HepG2 (cell line): ENCODE data around the gene ACADVL. TPM values are rescaled to one million over a fixed set of nuclear protein-coding genes. Genes with fewer than 3 reads are reported as not detected.

Experiments
- ATF4 ChIP-seq, 2 experiments: fragments of 450-650 bp in 1 of 2; sonication (generic) in 1 of 2; formaldehyde crosslinking; IDR thresholded peaks; 2 replicates each; pipeline versions ENCODE4 v1.5.0 to v1.8.0; 2020 to 2022; ENCODE audit warnings: mild to moderate bottlenecking in 1 of 2, missing genetic modification reagents in 1 of 2
- EP300 ChIP-seq, 3 experiments: sonication (generic) in 1 of 3; formaldehyde crosslinking in 1 of 3; IDR thresholded peaks; 2 replicates each; pipeline versions ENCODE4 v1.5.1 to v1.6.1; 2011 to 2020; ENCODE audit warnings: low read depth in 2 of 3, low read length in 2 of 3, borderline replicate concordance in 1 of 3, improper control_type of control experiment in 1 of 3, mild to moderate bottlenecking in 1 of 3, missing genetic modification reagents in 1 of 3, moderate library complexity in 1 of 3
- FOXO1 ChIP-seq: sonication (generic); formaldehyde crosslinking; IDR thresholded peaks from 2 replicates; pipeline ENCODE4 v1.4.0; 2020; ENCODE audit warnings: missing genetic modification reagents
- IKZF1 ChIP-seq: fragments of 450-650 bp; IDR thresholded peaks from 2 replicates; pipeline ENCODE4 v1.7.1; 2016
- NFE2 ChIP-seq: sonication (generic); formaldehyde crosslinking; IDR thresholded peaks from 2 replicates; pipeline ENCODE4 v1.4.0; 2020; ENCODE audit warnings: missing genetic modification reagents
- RAD21 ChIP-seq: fragments of 450-650 bp; formaldehyde crosslinking; IDR thresholded peaks from 2 replicates; pipeline ENCODE4 v1.5.0; 2020; ENCODE audit warnings: mild to moderate bottlenecking
- RNF219 ChIP-seq: sonication (generic); formaldehyde crosslinking; IDR thresholded peaks from 2 replicates; pipeline ENCODE4 v1.5.0; 2020; ENCODE audit warnings: mild to moderate bottlenecking, missing genetic modification reagents
- STAT6 ChIP-seq: sonication (generic); formaldehyde crosslinking; IDR thresholded peaks from 2 replicates; pipeline ENCODE4 v1.4.0; 2020; ENCODE audit warnings: missing genetic modification reagents, mild to moderate bottlenecking, borderline replicate concordance
- TEAD2 ChIP-seq: sonication (generic); formaldehyde crosslinking; IDR thresholded peaks from 2 replicates; pipeline ENCODE4 v1.9.0; 2021; ENCODE audit warnings: missing genetic modification reagents
- USF2 ChIP-seq, 2 experiments: sonication (generic) in 1 of 2; formaldehyde crosslinking in 1 of 2; IDR thresholded peaks; 2 replicates each; pipeline versions ENCODE4 v1.5.1 to v1.6.1; 2011 to 2020; ENCODE audit warnings: borderline replicate concordance in 1 of 2, low read depth in 1 of 2, low read length in 1 of 2, mild to moderate bottlenecking in 1 of 2, missing genetic modification reagents in 1 of 2, moderate library complexity in 1 of 2
- YY1 ChIP-seq: IDR thresholded peaks from 2 replicates; pipeline ENCODE4 v1.6.1; 2011; ENCODE audit warnings: low read length, low read depth, moderate library complexity, mild to moderate bottlenecking; ENCODE audit not compliant: insufficient read depth, insufficient replicate concordance
- ZFP1 ChIP-seq: IDR thresholded peaks from 2 replicates; pipeline ENCODE4 v1.6.1; 2016
- ZIK1 ChIP-seq: sonication (generic); formaldehyde crosslinking; IDR thresholded peaks from 2 replicates; pipeline ENCODE4 v1.5.0; 2020; ENCODE audit warnings: mild to moderate bottlenecking, low read depth, missing genetic modification reagents, borderline replicate concordance
- ZNF263 ChIP-seq: sonication (generic); formaldehyde crosslinking; IDR thresholded peaks from 2 replicates; pipeline ENCODE4 v1.4.0; 2020; ENCODE audit warnings: missing genetic modification reagents
- ZNF549 ChIP-seq: sonication (generic); formaldehyde crosslinking; IDR thresholded peaks from 2 replicates; pipeline ENCODE4 v1.5.0; 2020; ENCODE audit warnings: missing genetic modification reagents
- polyA plus RNA-seq, 8 experiments: library from polyadenylated mRNA; depleted of rRNA in 3 of 8; stranded (reverse) in 7 of 8; unstranded in 1 of 8; fragments of >200 nt; fragmentation: Illumina TruSeq in 4 of 8; extraction: Trizol in 4 of 8; gene quantifications; 2 replicates each; pipeline versions ENCODE4 v1.2.1 to v1.2.3, GENCODE V29; 2011 to 2016; ENCODE audit warnings: low read depth in 4 of 8, missing spikeins in 1 of 8, mixed read lengths in 1 of 8; ENCODE audit not compliant: insufficient read depth in 1 of 8
- total RNA-seq, 5 experiments: library from RNA; depleted of rRNA; stranded (reverse); fragments of >200 nt; fragmentation: Illumina TruSeq; extraction: Trizol; gene quantifications; 2 replicates each; pipeline ENCODE4 v1.2.3, GENCODE V29; 2016; ENCODE audit warnings: low read depth in 1 of 5

Gene ACADVL
- total and polyA plus RNA-seq, 2 of the 13 experiments (the other 11 are each of a cell fraction or from before 2014, with no cell fraction given), result 219 to 412 TPM

GRCh38 chr17:7239091-7240027 is 19.6 kb downstream of the ACADVL start, which contains the start of gene PHF23 (continued):
- TF ChIP-seq EP300 (IDR thresholded peaks at IDR 0.05; ENCODE audit: low read depth in 2 of 2, low read length in 2 of 2) (0 out of 4 replicates have a peak, but pooled peaks of 1 of the 2 experiments have one; percentile 28), EP300 (CRISPR knock-in tag; IDR thresholded peaks at IDR 0.05; ENCODE audit: borderline replicate concordance) (no peak), ZNF549 (CRISPR knock-in tag) (no peak), YY1 (peak; percentile 90), NFE2 (CRISPR knock-in tag) (no peak), ATF4 (CRISPR knock-in tag; IDR thresholded peaks at IDR 0.05) (no peak), ZFP1 (CRISPR knock-in tag) (no peak), FOXO1 (CRISPR knock-in tag) (no peak; the same call in 1 of the 2 replicates), RNF219 (no peak), USF2 (IDR thresholded peaks at IDR 0.05; ENCODE audit: low read depth, low read length) (no peak), USF2 (CRISPR knock-in tag; IDR thresholded peaks at IDR 0.05; ENCODE audit: borderline replicate concordance) (no peak), IKZF1 (no peak), ZIK1 (CRISPR knock-in tag) (no peak), TEAD2 (CRISPR knock-in tag) (no peak), RAD21 (CRISPR knock-in tag) (0 out of 2 replicates have a peak, but pooled peaks have one; percentile 9), STAT6 (no peak), ZNF263 (CRISPR knock-in tag) (peak; percentile 99)
